K562 treated with DMSO at 1 percent for 24 hours (cell line): ENCODE measurements around the gene PGPEP1. TPM values are rescaled to one million over a fixed set of nuclear protein-coding genes. Genes with fewer than 3 reads are reported as not detected.

Source experiments
- total RNA-seq: library from RNA; unstranded; fragments of 300-600 nt; gene quantifications from 2 replicates; pipeline ENCODE4 v1.2.3, GENCODE V29; 2022; ENCODE audit warnings: low read depth; ENCODE audit not compliant: insufficient read depth

Gene PGPEP1
- 33.9 and 35.7 TPM in 2 replicates for total RNA-seq

GRCh38 chr19:18340190-18340989 lies at the start of gene PGPEP1:
Gene PGPEP1, plus strand, starts transcription at chr19:18340598. Its CDS starts 84 bp downstream, at chr19:18340682.

DNA sequence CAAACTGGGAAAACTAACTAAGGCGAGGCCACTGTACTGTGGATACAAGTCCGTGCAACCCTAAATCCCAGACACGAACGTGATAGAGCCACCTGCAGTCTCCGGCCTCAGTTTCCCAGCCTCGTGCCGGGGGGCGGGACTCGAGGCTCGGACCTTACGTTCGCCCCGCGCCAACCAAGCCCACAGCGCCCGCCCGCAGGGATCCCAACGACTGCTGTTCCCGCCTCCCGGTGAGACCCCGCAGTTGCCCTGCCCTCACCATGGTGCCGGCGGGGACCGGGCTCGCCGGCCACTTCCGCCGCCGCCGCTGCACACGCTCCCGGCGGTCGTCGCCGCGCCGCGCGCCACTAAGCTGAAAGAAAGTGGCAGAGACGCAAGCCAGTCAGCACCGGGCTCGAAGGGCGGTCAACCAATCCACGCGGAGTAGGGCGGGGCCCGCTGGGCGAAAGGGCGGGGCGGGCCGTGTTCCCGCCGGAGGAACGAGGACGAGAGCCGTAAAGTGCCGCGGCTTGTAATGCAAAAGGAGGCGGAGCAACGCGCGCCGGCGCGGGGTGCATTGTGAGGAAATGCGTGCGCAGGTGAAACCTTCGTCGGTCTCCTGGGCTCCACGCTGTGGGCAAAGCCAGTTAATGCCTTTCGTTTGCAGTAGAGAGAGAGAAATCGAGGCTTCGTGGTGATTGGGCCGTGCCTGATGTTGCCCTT lies 17.5 kb upstream of the PGPEP1 start, which contains the start of gene LSM4:
Gene LSM4, minus strand, starts transcription at position 318 of the 702 bp plus-strand sequence. Its CDS starts 56 bp downstream, at position 262.

DNA sequence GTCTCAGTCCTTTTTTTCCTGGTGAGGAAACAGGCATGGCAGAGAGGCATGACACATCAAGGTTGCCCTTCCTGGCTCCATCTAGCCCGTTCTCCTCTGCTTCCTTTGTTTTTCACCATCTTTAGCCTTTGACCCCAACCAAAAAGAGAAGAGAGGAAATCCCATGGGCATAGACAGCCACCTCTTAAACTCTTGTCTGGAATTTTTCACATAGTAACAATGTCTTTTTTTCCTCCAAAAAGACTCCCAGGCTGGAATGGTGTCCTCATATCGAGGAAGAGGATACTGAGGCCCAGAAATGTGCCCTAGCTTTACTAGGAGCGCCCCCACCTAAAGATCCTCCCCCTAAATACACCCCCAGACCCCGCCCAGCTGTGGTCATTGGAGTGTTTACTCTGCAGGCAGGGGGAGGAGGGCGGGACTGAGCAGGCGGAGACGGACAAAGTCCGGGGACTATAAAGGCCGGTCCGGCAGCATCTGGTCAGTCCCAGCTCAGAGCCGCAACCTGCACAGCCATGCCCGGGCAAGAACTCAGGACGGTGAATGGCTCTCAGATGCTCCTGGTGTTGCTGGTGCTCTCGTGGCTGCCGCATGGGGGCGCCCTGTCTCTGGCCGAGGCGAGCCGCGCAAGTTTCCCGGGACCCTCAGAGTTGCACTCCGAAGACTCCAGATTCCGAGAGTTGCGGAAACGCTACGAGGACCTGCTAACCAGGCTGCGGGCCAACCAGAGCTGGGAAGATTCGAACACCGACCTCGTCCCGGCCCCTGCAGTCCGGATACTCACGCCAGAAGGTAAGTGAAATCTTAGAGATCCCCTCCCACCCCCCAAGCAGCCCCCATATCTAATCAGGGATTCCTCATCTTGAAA lies 45.5 kb downstream of the PGPEP1 start, which contains the start of gene GDF15:
Gene GDF15, plus strand, starts transcription at position 484 of the 868 bp plus-strand sequence. Its CDS starts 32 bp downstream, at position 516.

GRCh38 chr19:18397242-18398202 lies 57.1 kb downstream of the PGPEP1 start, which contains the start of gene LRRC25:
Gene LRRC25, minus strand, starts transcription at chr19:18397622. Its CDS starts 659 bp downstream, at chr19:18396963.

GRCh38 chr19:18419195-18419698 lies 78.8 kb downstream of the PGPEP1 start, which contains the start of gene SSBP4:
Gene SSBP4, plus strand, starts transcription at chr19:18419398. Its CDS starts 251 bp downstream, at chr19:18419649.

Other genes with a start within 250 kb of the PGPEP1 start
- 13.7 and 14.2 TPM in 2 replicates for gene MAST3, start 242.8 kb upstream of the PGPEP1 start, total RNA-seq
- 31.7 and 38.7 TPM in 2 replicates for gene PIK3R2, start 187.4 kb upstream of the PGPEP1 start, total RNA-seq
- gene IFI30, start 166.8 kb upstream of the PGPEP1 start, total RNA-seq: 152 and 155 TPM in 2 replicates
- 71.2 and 74.1 TPM in 2 replicates for gene MPV17L2, start 147.4 kb upstream of the PGPEP1 start, total RNA-seq
- 4.0 and 5.6 TPM in 2 replicates for gene RAB3A, start 136.6 kb upstream of the PGPEP1 start, total RNA-seq
- gene PDE4C, start 114.2 kb upstream of the PGPEP1 start, total RNA-seq: not detected in 2 replicates
- 1.8 TPM in 2 replicates for gene IQCN, start 66.1 kb upstream of the PGPEP1 start, total RNA-seq
- gene JUND, start 59.0 kb upstream of the PGPEP1 start, total RNA-seq: 283 and 368 TPM in 2 replicates
- 278 and 306 TPM in 2 replicates for gene LSM4, start 17.5 kb upstream of the PGPEP1 start, total RNA-seq
- 470 and 575 TPM in 2 replicates for gene GDF15, start 45.6 kb downstream of the PGPEP1 start, total RNA-seq
- gene LRRC25, start 57.0 kb downstream of the PGPEP1 start, total RNA-seq: 3.5 and 3.8 TPM in 2 replicates
- 124 and 152 TPM in 2 replicates for gene SSBP4, start 78.8 kb downstream of the PGPEP1 start, total RNA-seq
- gene ISYNA1, start 97.5 kb downstream of the PGPEP1 start, total RNA-seq: 333 and 398 TPM in 2 replicates
- gene ELL, start 181.5 kb downstream of the PGPEP1 start, total RNA-seq: 17.6 and 19.8 TPM in 2 replicates
- 364 and 404 TPM in 2 replicates for gene FKBP8, start 203.0 kb downstream of the PGPEP1 start, total RNA-seq
- 149 and 164 TPM in 2 replicates for gene KXD1, start 217.3 kb downstream of the PGPEP1 start, total RNA-seq
- 2,583 and 2,749 TPM in 2 replicates for gene UBA52, start 231.3 kb downstream of the PGPEP1 start, total RNA-seq
- 142 and 151 TPM in 2 replicates for gene REX1BD, start 248.2 kb downstream of the PGPEP1 start, total RNA-seq